H9 (cell line): ENCODE measurements around the gene HERC3. TPM values are rescaled to one million over a fixed set of nuclear protein-coding genes. Genes with fewer than 3 reads are reported as not detected.

Experiments used
- DNase-seq: peaks from one replicate; pipeline ENCODE4 v3.0.0-alpha.2; 2017
- H2AFZ ChIP-seq: one replicate; pipeline ENCODE4 v1.6.1; 2013; ENCODE audit warnings: mild to moderate bottlenecking, low read length, control low read depth, moderate library complexity
- H2AK5ac ChIP-seq: 2 replicates; pipeline ENCODE4 v1.6.1; 2013; ENCODE audit warnings: low read length, control low read depth, mixed read lengths; ENCODE audit not compliant: insufficient read length
- H2BK120ac ChIP-seq: one replicate; pipeline ENCODE4 v1.6.1; 2013; ENCODE audit warnings: low read depth, mild to moderate bottlenecking, low read length, control low read depth, inconsistent platforms; ENCODE audit not compliant: poor library complexity, severe bottlenecking
- H2BK12ac ChIP-seq: 2 replicates; pipeline ENCODE4 v1.6.1; 2013; ENCODE audit warnings: low read length, control low read depth, mixed read lengths, low read depth; ENCODE audit not compliant: insufficient read length
- H2BK15ac ChIP-seq: 2 replicates; pipeline ENCODE4 v1.6.1; 2013; ENCODE audit warnings: low read depth, low read length, control low read depth
- H2BK20ac ChIP-seq: one replicate; pipeline ENCODE4 v1.6.1; 2013; ENCODE audit warnings: low read depth, mild to moderate bottlenecking, low read length, control low read depth, inconsistent platforms; ENCODE audit not compliant: poor library complexity, severe bottlenecking
- H2BK5ac ChIP-seq: 2 replicates; pipeline ENCODE4 v1.6.1; 2013; ENCODE audit warnings: low read length, control low read depth, mixed read lengths; ENCODE audit not compliant: insufficient read length
- H3K14ac ChIP-seq: 2 replicates; pipeline ENCODE4 v1.6.1; 2013; ENCODE audit warnings: low read length, control low read depth; ENCODE audit not compliant: insufficient read depth
- H3K18ac ChIP-seq: 2 replicates; pipeline ENCODE4 v1.6.1; 2013; ENCODE audit warnings: low read depth, mild to moderate bottlenecking, mixed read lengths, low read length, control low read depth; ENCODE audit not compliant: insufficient read length
- H3K23ac ChIP-seq: 2 replicates; pipeline ENCODE4 v1.6.1; 2013; ENCODE audit warnings: low read length, control low read depth, mixed read lengths, low read depth; ENCODE audit not compliant: insufficient read length
- H3K23me2 ChIP-seq: 2 replicates; pipeline ENCODE4 v1.6.1; 2013; ENCODE audit warnings: low read depth, mild to moderate bottlenecking, mixed read lengths, low read length, control low read depth; ENCODE audit not compliant: insufficient read length, poor library complexity, severe bottlenecking
- H3K27ac ChIP-seq: 2 replicates; pipeline ENCODE4 v1.5.1; 2013; ENCODE audit warnings: low read length, control low read depth, mixed read lengths, low read depth; ENCODE audit not compliant: insufficient read length
- H3K27me3 ChIP-seq: 2 replicates; pipeline ENCODE4 v1.6.1; 2013; ENCODE audit warnings: low read length, control low read depth, inconsistent platforms; ENCODE audit not compliant: insufficient read depth
- H3K4ac ChIP-seq: 2 replicates; pipeline ENCODE4 v1.6.1; 2013; ENCODE audit warnings: low read depth, mild to moderate bottlenecking, control low read depth, inconsistent platforms, low read length, moderate library complexity
- H3K4me1 ChIP-seq: 2 replicates; pipeline ENCODE4 v1.6.1; 2013; ENCODE audit warnings: low read length, control low read depth, inconsistent platforms; ENCODE audit not compliant: insufficient read depth
- H3K4me2 ChIP-seq: 2 replicates; pipeline ENCODE4 v1.6.1; 2013; ENCODE audit warnings: low read length, control low read depth, mixed read lengths; ENCODE audit not compliant: insufficient read length, insufficient read depth
- H3K56ac ChIP-seq: 2 replicates; pipeline ENCODE4 v1.6.1; 2013; ENCODE audit warnings: low read depth, mild to moderate bottlenecking, mixed read lengths, low read length, control low read depth; ENCODE audit not compliant: insufficient read length
- H3K79me1 ChIP-seq: 2 replicates; pipeline ENCODE4 v1.6.1; 2013; ENCODE audit warnings: low read depth, mild to moderate bottlenecking, moderate library complexity, low read length, control low read depth, inconsistent platforms; ENCODE audit not compliant: insufficient read depth, poor library complexity, severe bottlenecking
- H3K79me2 ChIP-seq: 2 replicates; pipeline ENCODE4 v1.6.1; 2013; ENCODE audit warnings: low read length, control low read depth, inconsistent platforms; ENCODE audit not compliant: insufficient read depth
- H3K9ac ChIP-seq: 2 replicates; pipeline ENCODE4 v1.6.1; 2013; ENCODE audit warnings: low read length, control low read depth, mixed read lengths; ENCODE audit not compliant: insufficient read length; ENCODE audit errors: extremely low read depth
- H3K9me3 ChIP-seq: one replicate; pipeline ENCODE4 v1.6.1; 2013; ENCODE audit warnings: low read depth, low read length, inconsistent platforms; ENCODE audit not compliant: control insufficient read depth
- H3T11ph ChIP-seq: one replicate; pipeline ENCODE4 v1.6.1; 2013; ENCODE audit warnings: mild to moderate bottlenecking, low read length, control low read depth, inconsistent platforms
- H4K20me1 ChIP-seq: one replicate; pipeline ENCODE4 v1.6.1; 2013; ENCODE audit not compliant: control insufficient read depth, insufficient read length, insufficient read depth
- H4K5ac ChIP-seq: 2 replicates; pipeline ENCODE4 v1.6.1; 2013; ENCODE audit warnings: low read depth, mild to moderate bottlenecking, mixed read lengths, low read length, control low read depth; ENCODE audit not compliant: insufficient read length
- H4K8ac ChIP-seq: replicated peaks from 2 replicates; pipeline ENCODE4 v1.6.1; 2013; ENCODE audit warnings: low read length, control low read depth, mixed read lengths, low read depth; ENCODE audit not compliant: insufficient read length
- H4K91ac ChIP-seq: 2 replicates; pipeline ENCODE4 v1.6.1; 2013; ENCODE audit warnings: low read depth, mild to moderate bottlenecking, moderate library complexity, mixed read lengths, low read length, control low read depth; ENCODE audit not compliant: insufficient read length
- H3K27ac Mint-ChIP-seq, 3 experiments: 2 replicates in 2 of 3; 3 replicates in 1 of 3; pipeline ENCODE4 v1.8.0; 2020 to 2021; ENCODE audit warnings: mixed read lengths in 3 of 3, mild to moderate bottlenecking in 1 of 3, moderate library complexity in 1 of 3
- H3K27me3 Mint-ChIP-seq: 2 replicates; pipeline ENCODE4 v1.8.0; 2021; ENCODE audit warnings: low read depth, mild to moderate bottlenecking, moderate library complexity, mixed read lengths
- H3K36me3 Mint-ChIP-seq, 3 experiments: 2 replicates in 2 of 3; 3 replicates in 1 of 3; pipeline ENCODE4 v1.8.0; 2020 to 2021; ENCODE audit warnings: low read depth in 3 of 3, mixed read lengths in 3 of 3; ENCODE audit not compliant: insufficient read depth in 1 of 3
- H3K4me1 Mint-ChIP-seq, 2 experiments: 2 replicates each; pipeline ENCODE4 v1.8.0; 2020; ENCODE audit warnings: mixed read lengths in 2 of 2
- H3K4me3 Mint-ChIP-seq, 2 experiments: 2 replicates in 1 of 2; 3 replicates in 1 of 2; pipeline ENCODE4 v1.8.0; 2020 to 2021; ENCODE audit warnings: mild to moderate bottlenecking in 2 of 2, mixed read lengths in 2 of 2, moderate library complexity in 1 of 2
- H3K9me3 Mint-ChIP-seq, 2 experiments: 2 replicates in 1 of 2; 3 replicates in 1 of 2; pipeline ENCODE4 v1.8.0; 2020; ENCODE audit warnings: mild to moderate bottlenecking in 2 of 2, mixed read lengths in 2 of 2, moderate library complexity in 1 of 2
- CTCF ChIP-seq: fragments of 200-600 bp; sonication (generic); conservative IDR thresholded peaks from 3 replicates; pipeline ENCODE4 v1.8.0; 2021; ENCODE audit warnings: antibody characterized with exemption, mild to moderate bottlenecking
- WGBS: extraction: QIAGEN DNeasy Blood & Tissue Kit; methylation state at CpG from one replicate; pipeline ENCODE4 v1.1.7; 2013; ENCODE audit warnings: missing lambda C conversion rate, low lambda C conversion rate, mixed read lengths; ENCODE audit not compliant: insufficient read length; ENCODE audit errors: extremely low coverage; 5-methylcytosine and 5-hydroxymethylcytosine counted together
- total RNA-seq: library from RNA; stranded (reverse); gene quantifications from 2 replicates; pipeline ENCODE4 v1.2.1, GENCODE V29; 2021

HERC3 gene
- total RNA-seq, 1 experiment from 2014 or later, result 2.9 TPM

- no CpG with 5 or more reads among the region's 1 CpG for WGBS
- H3K56ac ChIP-seq, result no peak overlapping the region
These were observed 12.8 kb downstream of the HERC3 start for GRCh38 chr4:88604978-88605678.

More at GRCh38 chr4:88604978-88605678, 12.8 kb downstream of the HERC3 start:
- Histone ChIP-seq H3K18ac (no peak overlapping the region), H3K23ac (no peak overlapping the region), H2BK5ac (no peak overlapping the region), H3K79me1 (no peaks in the 10 kb centered on the region), H3K4me2 (no peak overlapping the region), H3K27me3 (no peaks in the 10 kb centered on the region), H3K4me1 (no peaks in the 10 kb centered on the region), H3K23me2 (no peaks in the 10 kb centered on the region), H3K79me2 (no peaks in the 10 kb centered on the region), H3K27ac (no peak overlapping the region), H3K9ac (no peak overlapping the region), H4K20me1 (no peaks in the 10 kb centered on the region), H2AK5ac (no peak overlapping the region), H3K14ac (no peak overlapping the region), H4K91ac (no peak overlapping the region), H2BK12ac (no peak overlapping the region), H3T11ph (no peak overlapping the region), H4K8ac (no peak overlapping the region), H2BK15ac (no peak overlapping the region), H2AFZ (no peak overlapping the region), H3K9me3 (no peaks in the 10 kb centered on the region), H2BK20ac (no peak overlapping the region), H3K4ac (no peak overlapping the region), H4K5ac (no peak overlapping the region), H2BK120ac (no peak overlapping the region)
- H3K4me3 Mint-ChIP-seq, result no peak overlapping the region
- H3K27me3 Mint-ChIP-seq, result peaks cover 4% of the 10 kb centered on the region; the same call in 1 of the 2 replicates
- DNase-seq, result no peak
- peaks cover 8 to 12% of the 10 kb centered on the region in 2 experiments for H3K4me1 Mint-ChIP-seq
- H3K36me3 Mint-ChIP-seq, result peaks cover 3 to 19% (median 13%) of the 10 kb centered on the region in 3 experiments; a peak in 6 of 7 replicates
- no peak overlapping the region for H3K27ac Mint-ChIP-seq
- peaks cover 0 to 7% of the 10 kb centered on the region in 2 experiments; a peak in 3 of 5 replicates for H3K9me3 Mint-ChIP-seq
- no peak for TF ChIP-seq CTCF
